GM12892 (cell line): ENCODE data around the gene KIF4A.

Source experiments
- POLR2A ChIP-seq: IDR thresholded peaks from 2 replicates; pipeline ENCODE4 v1.6.1; 2011; ENCODE audit warnings: low read depth, low read length, control low read depth
- POLR2AphosphoS5 ChIP-seq: IDR thresholded peaks from 2 replicates; pipeline ENCODE4 v1.6.1; 2011; ENCODE audit warnings: low read depth, low read length, control low read depth
- TAF1 ChIP-seq: IDR thresholded peaks from 2 replicates; pipeline ENCODE4 v1.6.1; 2011; ENCODE audit warnings: low read depth, mild to moderate bottlenecking, control low read depth, low read length, borderline replicate concordance

DNA sequence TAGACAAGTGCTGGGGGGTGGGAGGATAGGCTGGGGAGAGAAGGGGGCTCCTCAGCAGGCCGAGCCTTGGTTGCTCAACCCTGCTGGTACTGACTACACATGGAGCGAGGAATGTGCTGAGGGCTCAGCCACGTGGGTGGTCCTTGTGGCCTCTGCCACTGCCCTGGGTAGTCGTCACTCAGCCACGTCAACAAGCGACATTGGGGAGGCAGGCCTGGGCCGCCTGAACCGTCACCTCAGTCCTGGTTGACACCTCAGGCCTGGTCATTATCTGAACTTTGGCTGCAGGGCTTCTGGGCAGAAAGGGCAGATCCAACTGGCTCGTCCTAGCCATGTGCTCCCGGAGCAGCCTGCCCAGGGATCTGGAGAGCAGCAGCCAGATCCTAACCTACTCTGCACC is 70.5 kb downstream of the KIF4A start:
- TF ChIP-seq POLR2A, result no peak
- TF ChIP-seq TAF1, result no peak
- TF ChIP-seq POLR2AphosphoS5, result no peak
